ENCODE data around the gene RABGAP1L. TPM values are rescaled to one million over a fixed set of nuclear protein-coding genes. Genes with fewer than 3 reads are reported as not detected.
"Not testable (repeated sequence)": the region's sequence is repeated elsewhere in the genome, so short reads cannot be mapped to it uniquely, and the experiment has no call there.

The RABGAP1L gene
- total RNA-seq, 1 donor from 2014 or later = 36.9 TPM

DNA sequence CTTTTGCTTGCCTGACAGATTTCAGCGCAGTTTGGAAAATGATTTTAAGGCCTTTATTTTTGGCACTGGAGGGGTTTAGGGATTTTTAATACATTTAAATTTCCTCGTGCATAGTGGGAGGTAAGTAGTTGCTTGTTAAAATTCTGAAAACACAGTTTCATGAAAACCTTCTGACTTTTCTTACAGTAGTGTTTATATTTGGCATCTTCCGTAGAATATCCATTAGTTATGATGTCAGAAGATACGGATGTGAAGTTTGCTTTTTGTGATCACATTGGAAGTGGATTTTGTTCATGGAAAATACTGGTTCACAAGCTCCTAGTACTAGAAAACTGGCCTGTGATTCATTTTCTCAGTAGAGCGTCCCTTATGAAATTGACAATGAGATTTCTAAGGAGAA, 1.3 kb downstream of the RABGAP1L start:
- peaks cover 52% of the 10 kb centered on the region for H3K4me1 Mint-ChIP-seq
- H3K36me3 Mint-ChIP-seq (ENCODE audit: low read depth) = peaks cover 9% of the 10 kb centered on the region
- H3K27me3 Mint-ChIP-seq = no peaks in the 10 kb centered on the region
- H3K27ac Mint-ChIP-seq = peak overlapping the region; percentile 93
- intact Hi-C loops (cut with micrococcal nuclease) = loop anchor here (1.0 kb wide), 1 partner anchor 57 kb away; no protein-coding TSS in a partner anchor
- no peaks in the 10 kb centered on the region for H3K9me3 Mint-ChIP-seq
- H3K4me3 Mint-ChIP-seq = peak overlapping the region; percentile 93
- DNase-seq = no peak

DNA sequence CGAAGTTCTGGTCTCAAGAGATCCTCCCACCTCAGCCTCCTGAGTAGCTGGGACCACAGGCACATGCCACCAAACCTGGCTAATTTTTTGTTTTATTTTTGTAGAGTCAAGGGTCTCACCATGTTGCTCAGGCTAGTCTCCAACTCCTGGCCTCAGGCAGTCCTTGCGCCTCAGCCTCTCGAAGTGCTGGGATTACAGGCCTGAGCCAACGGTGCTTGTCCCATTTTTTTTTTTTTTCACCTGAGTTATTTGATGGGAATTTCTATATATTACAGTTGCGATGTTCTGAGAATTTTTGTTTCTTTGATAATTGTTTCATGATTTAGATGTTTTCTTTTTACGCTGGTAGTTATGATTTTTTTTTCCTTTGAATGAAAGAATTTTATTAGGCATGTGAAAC, 2.5 kb downstream of the RABGAP1L start:
- Mint-ChIP-seq H3K4me3 (peak overlapping the region; percentile 39), H3K4me1 (peaks cover 57% of the 10 kb centered on the region), H3K36me3 (ENCODE audit: low read depth) (peaks cover 18% of the 10 kb centered on the region), H3K9me3 (no peaks in the 10 kb centered on the region), H3K27ac (no peak overlapping the region), H3K27me3 (no peaks in the 10 kb centered on the region)
- no peak for DNase-seq
- intact Hi-C loops (cut with micrococcal nuclease) = no loop called here

- no peak overlapping the region for H3K27ac Mint-ChIP-seq
These were observed 5.5 kb downstream of the RABGAP1L start for GRCh38 chr1:174164826-174165225.

DNA sequence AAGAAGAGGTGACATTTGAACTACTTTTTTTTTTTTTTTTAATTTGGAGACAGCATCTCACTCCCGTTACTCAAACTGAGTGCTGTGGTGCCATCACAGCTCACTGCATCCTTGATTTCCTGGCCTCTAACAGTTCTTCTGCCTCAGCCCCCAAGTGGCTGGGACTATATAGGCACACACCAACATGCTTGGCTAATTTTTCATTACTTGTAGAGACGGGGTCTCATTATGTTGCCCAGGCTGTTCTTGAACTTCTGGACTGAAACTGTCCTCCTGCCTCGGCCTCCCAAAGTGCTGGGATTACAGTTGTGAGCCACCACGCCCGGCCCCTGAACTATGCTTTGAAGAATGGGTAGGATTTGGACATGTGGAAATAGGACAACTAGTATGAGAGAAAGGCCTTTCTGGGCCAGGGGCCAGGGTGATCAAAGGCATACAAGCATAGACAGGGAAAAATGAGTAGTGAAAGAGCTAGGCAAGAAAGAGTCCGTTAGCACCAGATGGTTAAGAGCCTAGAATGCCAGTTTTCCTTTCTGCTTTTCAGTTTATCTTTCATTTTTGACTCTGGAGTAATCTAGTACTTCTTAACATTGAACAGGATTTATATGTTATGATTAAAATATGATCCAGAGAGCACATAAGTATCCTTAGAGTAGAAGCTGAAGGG, 6.3 kb downstream of the RABGAP1L start:
- intact Hi-C loops (cut with micrococcal nuclease) = no loop called here
- H3K27ac Mint-ChIP-seq = no peak overlapping the region
- no peaks in the 10 kb centered on the region for H3K9me3 Mint-ChIP-seq
- no peak overlapping the region for H3K4me3 Mint-ChIP-seq
- no peak for DNase-seq
- peaks cover 24% of the 10 kb centered on the region for H3K36me3 Mint-ChIP-seq (ENCODE audit: low read depth)
- no peaks in the 10 kb centered on the region for H3K27me3 Mint-ChIP-seq
- peaks cover 40% of the 10 kb centered on the region for H3K4me1 Mint-ChIP-seq

More at GRCh38 chr1:174164826-174165225, 5.5 kb downstream of the RABGAP1L start:
- H3K4me3 Mint-ChIP-seq = no peak overlapping the region
- no peak for DNase-seq
- H3K9me3 Mint-ChIP-seq = no peaks in the 10 kb centered on the region
- H3K27me3 Mint-ChIP-seq = no peaks in the 10 kb centered on the region
- peaks cover 21% of the 10 kb centered on the region for H3K36me3 Mint-ChIP-seq (ENCODE audit: low read depth)
- intact Hi-C loops (cut with micrococcal nuclease) = no loop called here
- H3K4me1 Mint-ChIP-seq = peaks cover 46% of the 10 kb centered on the region

- peaks cover 24% of the 10 kb centered on the region for H3K36me3 Mint-ChIP-seq (ENCODE audit: low read depth)
- peaks cover 31% of the 10 kb centered on the region for H3K4me1 Mint-ChIP-seq
- no peaks in the 10 kb centered on the region for H3K27me3 Mint-ChIP-seq
- intact Hi-C loops (cut with micrococcal nuclease) = no loop called here
- no peaks in the 10 kb centered on the region for H3K9me3 Mint-ChIP-seq
- no peak overlapping the region for H3K27ac Mint-ChIP-seq
- no peak for DNase-seq
- H3K4me3 Mint-ChIP-seq = no peak overlapping the region
These were observed 7.4 kb downstream of the RABGAP1L start for GRCh38 chr1:174166530-174167264.

DNA sequence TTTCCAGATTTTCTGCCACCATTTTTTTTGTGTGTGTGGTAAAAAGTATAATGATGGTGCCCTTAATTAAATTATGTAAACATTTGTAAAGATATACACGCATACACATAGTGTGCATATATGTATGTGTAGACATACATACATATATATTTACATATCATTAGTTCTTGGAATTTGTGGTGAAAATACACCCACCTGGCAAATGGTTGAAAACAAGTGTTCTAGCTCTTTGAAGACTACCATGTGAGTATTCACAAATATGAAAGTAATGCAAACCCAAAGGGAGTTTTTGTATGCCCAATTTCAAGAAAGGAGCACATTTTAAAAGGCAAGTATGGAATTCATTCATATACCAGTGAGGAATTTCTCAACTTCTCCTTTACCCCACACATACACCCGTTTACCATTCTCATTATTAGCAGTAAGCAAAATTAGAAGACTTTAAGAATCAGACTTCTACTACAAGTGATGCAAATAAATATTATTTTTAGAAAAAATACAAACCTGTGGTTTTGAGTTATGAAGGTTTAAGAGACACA, 8.0 kb downstream of the RABGAP1L start:
- H3K36me3 Mint-ChIP-seq (ENCODE audit: low read depth) = peaks cover 22% of the 10 kb centered on the region
- no peaks in the 10 kb centered on the region for H3K27me3 Mint-ChIP-seq
- H3K27ac Mint-ChIP-seq = no peak overlapping the region
- intact Hi-C loops (cut with micrococcal nuclease) = no loop called here
- DNase-seq = no peak
- H3K9me3 Mint-ChIP-seq = no peaks in the 10 kb centered on the region
- peaks cover 26% of the 10 kb centered on the region for H3K4me1 Mint-ChIP-seq
- no peak overlapping the region for H3K4me3 Mint-ChIP-seq

DNA sequence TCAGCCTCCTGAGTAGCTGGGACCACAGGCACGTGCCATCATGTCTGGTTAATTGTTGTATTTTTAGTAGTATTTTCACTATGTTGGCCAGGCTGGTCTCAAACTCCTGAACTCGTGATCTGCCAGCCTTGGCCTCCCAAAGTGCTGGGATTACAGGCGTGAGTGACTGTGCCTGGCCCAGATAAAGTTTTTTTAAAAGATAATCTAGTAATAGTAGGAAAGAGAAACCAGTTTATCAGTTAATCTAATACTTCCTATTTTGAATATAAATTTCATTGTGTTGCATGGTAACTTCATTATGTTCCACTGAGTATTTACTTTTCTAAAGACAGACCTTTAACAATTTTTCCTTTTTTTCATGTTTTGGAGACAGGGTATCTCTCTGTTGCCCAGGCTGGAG, 10.0 kb downstream of the RABGAP1L start:
- Mint-ChIP-seq H3K27ac (no peak overlapping the region), H3K36me3 (ENCODE audit: low read depth) (peaks cover 21% of the 10 kb centered on the region), H3K4me1 (peaks cover 24% of the 10 kb centered on the region), H3K9me3 (no peaks in the 10 kb centered on the region), H3K27me3 (no peaks in the 10 kb centered on the region), H3K4me3 (no peak overlapping the region)
- intact Hi-C loops (cut with micrococcal nuclease) = no loop called here
- DNase-seq = no peak

- Mint-ChIP-seq H3K27me3 (no peaks in the 10 kb centered on the region), H3K27ac (no peak overlapping the region), H3K36me3 (ENCODE audit: low read depth) (peaks cover 12% of the 10 kb centered on the region), H3K4me1 (peaks cover 16% of the 10 kb centered on the region), H3K4me3 (no peak overlapping the region), H3K9me3 (no peaks in the 10 kb centered on the region)
- no peak for DNase-seq
- intact Hi-C loops (cut with micrococcal nuclease) = no loop called here
These were observed 11.8 kb downstream of the RABGAP1L start for GRCh38 chr1:174171073-174171472.

DNA sequence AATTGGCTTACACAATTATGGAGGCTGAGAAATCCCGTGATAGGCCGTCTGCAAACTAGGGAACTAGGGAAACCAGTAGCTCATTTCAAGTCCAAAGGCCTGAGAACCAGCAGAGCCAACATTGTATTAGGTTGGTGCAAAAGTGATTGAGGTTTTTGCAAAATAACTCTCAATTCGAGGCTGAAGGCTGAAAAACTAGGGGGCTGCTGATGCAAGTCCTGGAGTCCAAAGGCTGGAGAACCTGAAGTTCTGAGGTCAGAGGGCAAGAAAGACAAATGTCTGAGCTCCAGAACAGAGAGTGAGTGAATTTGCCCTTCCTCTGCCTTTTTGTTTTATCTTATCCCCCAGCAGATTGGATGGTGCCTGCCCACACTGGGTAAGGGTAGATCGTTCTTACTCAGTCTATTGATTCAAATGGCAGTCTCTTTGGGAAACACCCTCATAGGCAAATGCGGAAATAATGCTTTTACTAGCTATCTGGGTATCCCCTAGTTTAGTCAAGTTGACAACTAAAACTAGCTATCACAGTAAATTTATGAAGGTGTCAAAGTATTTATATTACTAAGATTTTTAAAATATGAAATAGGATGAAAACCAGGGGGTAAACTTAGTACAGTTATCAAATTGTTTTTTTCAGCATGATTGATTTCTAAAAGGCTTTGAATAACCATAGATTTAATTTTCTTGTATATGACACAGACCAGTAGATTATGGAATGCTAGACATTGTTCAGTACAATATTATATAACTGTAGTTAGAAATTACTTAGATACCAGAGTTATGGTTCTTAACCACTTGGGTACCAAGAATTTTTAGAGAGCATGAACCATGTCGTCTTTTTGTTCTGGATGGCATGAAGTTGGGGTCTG, 15.4 kb downstream of the RABGAP1L start:
- Mint-ChIP-seq H3K27me3 (no peaks in the 10 kb centered on the region), H3K36me3 (ENCODE audit: low read depth) (peaks cover 18% of the 10 kb centered on the region), H3K4me1 (peaks cover 6% of the 10 kb centered on the region), H3K4me3 (no peak overlapping the region), H3K9me3 (peaks cover 14% of the 10 kb centered on the region), H3K27ac (peak overlapping the region; percentile 59)
- DNase-seq = no peak
- intact Hi-C loops (cut with micrococcal nuclease) = loop anchor here (2.0 kb wide), 1 partner anchor 16 kb away; the partner anchor contains the start of gene RABGAP1L

- not testable (repeated sequence) for H3K27me3 Mint-ChIP-seq
These were observed 19.1 kb downstream of the RABGAP1L start for GRCh38 chr1:174178459-174178858.

GRCh38 chr1:174189428-174190062, 30.2 kb downstream of the RABGAP1L start:
- no peak overlapping the region for H3K4me3 Mint-ChIP-seq
- H3K4me1 Mint-ChIP-seq = peaks cover 7% of the 10 kb centered on the region
- intact Hi-C loops (cut with micrococcal nuclease) = no loop called here
- DNase-seq = no peak
- peaks cover 7% of the 10 kb centered on the region for H3K36me3 Mint-ChIP-seq (ENCODE audit: low read depth)
- no peaks in the 10 kb centered on the region for H3K27me3 Mint-ChIP-seq
- peaks cover 5% of the 10 kb centered on the region for H3K9me3 Mint-ChIP-seq
- no peak overlapping the region for H3K27ac Mint-ChIP-seq

More at GRCh38 chr1:174178459-174178858, 19.1 kb downstream of the RABGAP1L start:
- DNase-seq; H3K4me3 Mint-ChIP-seq; H3K4me1 Mint-ChIP-seq; H3K27ac Mint-ChIP-seq; intact Hi-C loops (cut with micrococcal nuclease): not testable (repeated sequence)
- H3K36me3 Mint-ChIP-seq (ENCODE audit: low read depth) = peaks cover 15% of the 10 kb centered on the region
- H3K9me3 Mint-ChIP-seq = peaks cover 14% of the 10 kb centered on the region

- peaks cover 7% of the 10 kb centered on the region for H3K36me3 Mint-ChIP-seq (ENCODE audit: low read depth)
- intact Hi-C loops (cut with micrococcal nuclease) = no loop called here
- no peak overlapping the region for H3K4me3 Mint-ChIP-seq
- H3K27ac Mint-ChIP-seq = no peak overlapping the region
- peaks cover 6% of the 10 kb centered on the region for H3K4me1 Mint-ChIP-seq
- H3K27me3 Mint-ChIP-seq = no peaks in the 10 kb centered on the region
- no peak for DNase-seq
- peaks cover 5% of the 10 kb centered on the region for H3K9me3 Mint-ChIP-seq
These were observed 31.4 kb downstream of the RABGAP1L start for GRCh38 chr1:174190691-174191199.

- peaks cover 6% of the 10 kb centered on the region for H3K4me1 Mint-ChIP-seq
- H3K4me3 Mint-ChIP-seq = no peak overlapping the region
- H3K27me3 Mint-ChIP-seq = no peaks in the 10 kb centered on the region
- H3K36me3 Mint-ChIP-seq (ENCODE audit: low read depth) = peaks cover 7% of the 10 kb centered on the region
- H3K9me3 Mint-ChIP-seq = peaks cover 5% of the 10 kb centered on the region
- no peak overlapping the region for H3K27ac Mint-ChIP-seq
- intact Hi-C loops (cut with micrococcal nuclease) = no loop called here
- DNase-seq = no peak
These were observed 32.1 kb downstream of the RABGAP1L start for GRCh38 chr1:174191349-174191862.

Data from activated CD4-positive, alpha-beta T cell treated with anti-CD3 and anti-CD28 coated beads, Interleukin-2, amount 10 ng/mL, durations not matched to agents 24 days and 14 days (primary cell).